HG03457 (cell line): ENCODE results near the gene BABAM1.
A peak's percentile ranks its signal among the peaks of the same experiment; 100 is the strongest.

Source experiments
- ATAC-seq: cut with Tn5 transposase; IDR thresholded peaks from one replicate; pipeline ENCODE4 v1.9.1; 2021; ENCODE audit warnings: moderate number of reproducible peaks; ENCODE audit not compliant: unreplicated experiment

The BABAM1 gene

GRCh38 chr19:17266975-17267788 lies at the start of gene BABAM1:
Gene BABAM1, plus strand, starts transcription at chr19:17267443. Its CDS starts 1,364 bp downstream, at chr19:17268807.
- ATAC-seq, result peak; percentile 74

- no peak for ATAC-seq
Observed at GRCh38 chr19:17219286-17219685, 48.0 kb upstream of the BABAM1 start.

GRCh38 chr19:17220207-17220758 lies 47.0 kb upstream of the BABAM1 start:
- ATAC-seq, result no peak

- ATAC-seq, result no peak
Observed at GRCh38 chr19:17225053-17225452, 42.2 kb upstream of the BABAM1 start.

GRCh38 chr19:17226002-17226933 lies 41.0 kb upstream of the BABAM1 start, which contains the start of gene OCEL1:
Gene OCEL1, plus strand, starts transcription at chr19:17226226. Its CDS starts 22 bp downstream, at chr19:17226248.
- peak; percentile 78 for ATAC-seq

GRCh38 chr19:17227798-17228367 lies 39.4 kb upstream of the BABAM1 start:
- no peak for ATAC-seq

- no peak for ATAC-seq
Observed at GRCh38 chr19:17229890-17230289, 37.4 kb upstream of the BABAM1 start.

- no peak for ATAC-seq
Observed at GRCh38 chr19:17232258-17232657, 35.0 kb upstream of the BABAM1 start.

- no peak for ATAC-seq
Observed at GRCh38 chr19:17234911-17235299, 32.3 kb upstream of the BABAM1 start.

GRCh38 chr19:17235300-17235970 lies 31.8 kb upstream of the BABAM1 start:
- ATAC-seq, result no peak

- no peak for ATAC-seq
Observed at GRCh38 chr19:17235971-17236777, 31.1 kb upstream of the BABAM1 start.

- no peak for ATAC-seq
Observed at GRCh38 chr19:17236811-17237543, 30.3 kb upstream of the BABAM1 start.

GRCh38 chr19:17237747-17238706 lies 29.2 kb upstream of the BABAM1 start:
- ATAC-seq, result no peak

GRCh38 chr19:17240062-17240752 lies 27.0 kb upstream of the BABAM1 start:
- ATAC-seq, result no peak

- ATAC-seq, result no peak
Observed at GRCh38 chr19:17240826-17241399, 26.3 kb upstream of the BABAM1 start.

- ATAC-seq, result no peak
Observed at GRCh38 chr19:17242431-17243208, 24.6 kb upstream of the BABAM1 start.
